Neural cell (in vitro differentiated cells): ENCODE results near the gene RHD. TPM values are rescaled to one million over a fixed set of nuclear protein-coding genes. Genes with fewer than 3 reads are reported as not detected.
"Not testable (repeated sequence)": the region's sequence is repeated elsewhere in the genome, so short reads cannot be mapped to it uniquely, and the experiment has no call there.

Experiments used
- H2AFZ ChIP-seq: fragments of 200-600, 300-800 bp; sonication (generic), shearing (Covaris generic); 2 replicates; pipeline ENCODE4 v1.6.0; 2014; ENCODE audit warnings: low read depth, mild to moderate bottlenecking, antibody characterized with exemption, low read length, moderate library complexity
- H3F3A ChIP-seq: fragments of 200-600 bp; shearing (Covaris generic); 2 replicates; pipeline ENCODE4 v1.6.1; 2016; ENCODE audit warnings: mild to moderate bottlenecking, moderate library complexity, mixed read lengths, antibody characterized with exemption, low read length; ENCODE audit not compliant: insufficient read depth, poor library complexity, severe bottlenecking
- H3K27ac ChIP-seq: fragments of 200-600, 300-800 bp; sonication (generic), shearing (Covaris generic); 2 replicates; pipeline ENCODE4 v1.5.1; 2014; ENCODE audit warnings: mild to moderate bottlenecking, low read length, moderate library complexity
- H3K27me3 ChIP-seq: fragments of 300-800, 200-600 bp; sonication (generic), shearing (Covaris generic); 2 replicates; pipeline ENCODE4 v1.6.0; 2014; ENCODE audit warnings: mild to moderate bottlenecking, low read depth, low read length, moderate library complexity; ENCODE audit not compliant: insufficient read depth
- H3K36me3 ChIP-seq: fragments of 300-800, 200-600 bp; sonication (generic), shearing (Covaris generic); 2 replicates; pipeline ENCODE4 v1.5.1; 2014; ENCODE audit warnings: mild to moderate bottlenecking, antibody characterized with exemption, low read length, moderate library complexity; ENCODE audit not compliant: insufficient read depth
- H3K4me2 ChIP-seq: fragments of 300-800, 200-600 bp; sonication (generic), shearing (Covaris generic); 2 replicates; pipeline ENCODE4 v1.6.0; 2014; ENCODE audit warnings: mild to moderate bottlenecking, low read length
- H3K4me3 ChIP-seq: fragments of 300-800, 200-600 bp; sonication (generic), shearing (Covaris generic); 2 replicates; pipeline ENCODE4 v1.5.1; 2014; ENCODE audit warnings: mild to moderate bottlenecking, low read length, moderate library complexity
- H3K79me2 ChIP-seq: fragments of 200-600 bp; shearing (Covaris generic); replicated peaks from 2 replicates; pipeline ENCODE4 v1.6.0; 2014; ENCODE audit warnings: mild to moderate bottlenecking, low read length, moderate library complexity; ENCODE audit not compliant: insufficient read depth
- H3K9ac ChIP-seq: fragments of 300-800, 200-600 bp; sonication (generic), shearing (Covaris generic); 2 replicates; pipeline ENCODE4 v1.6.1; 2016; ENCODE audit warnings: mild to moderate bottlenecking, low read length, mixed read lengths
- H3K9me2 ChIP-seq: fragments of 200-600 bp; shearing (Covaris generic); 2 replicates; pipeline ENCODE4 v1.6.1; 2016; ENCODE audit warnings: mild to moderate bottlenecking, low read length, mixed read lengths; ENCODE audit not compliant: insufficient read depth
- H3K9me3 ChIP-seq: fragments of 200-600, 300-800 bp; sonication (generic), shearing (Covaris generic); 2 replicates; pipeline ENCODE4 v1.6.1; 2016; ENCODE audit warnings: mild to moderate bottlenecking, mixed run types, low read length, moderate library complexity, mixed read lengths
- H4K20me1 ChIP-seq: fragments of 200-600 bp; shearing (Covaris generic); 2 replicates; pipeline ENCODE4 v1.6.1; 2016; ENCODE audit warnings: mild to moderate bottlenecking, mixed run types; ENCODE audit not compliant: insufficient read depth
- CTCF ChIP-seq: fragments of 450-650 bp; IDR thresholded peaks from 2 replicates; pipeline ENCODE4 v1.5.1; 2014; ENCODE audit warnings: antibody characterized with exemption, mild to moderate bottlenecking, moderate library complexity; ENCODE audit not compliant: poor library complexity, severe bottlenecking
- MXI1 ChIP-seq: fragments of 450-650 bp; conservative IDR thresholded peaks from 2 replicates; pipeline ENCODE4 v1.6.1; 2014; ENCODE audit warnings: antibody characterized with exemption, mild to moderate bottlenecking; ENCODE audit not compliant: poor library complexity, severe bottlenecking
- SMC3 ChIP-seq: fragments of 450-650 bp; conservative IDR thresholded peaks from 2 replicates; pipeline ENCODE4 v1.6.1; 2014; ENCODE audit warnings: antibody characterized with exemption, mild to moderate bottlenecking, moderate library complexity; ENCODE audit not compliant: poor library complexity
- polyA plus RNA-seq: library from polyadenylated mRNA; depleted of rRNA; stranded (reverse); fragments of >200 nt; gene quantifications from 2 replicates; pipeline ENCODE4 v1.2.3, GENCODE V29; 2014

RHD gene
- polyA plus RNA-seq, 1 donor from 2014 or later: not detected

GRCh38 chr1:25259813-25260212 is 12.5 kb upstream of the RHD start:
- H3K79me2 ChIP-seq, H3K27me3 ChIP-seq, H3K4me2 ChIP-seq, H3K27ac ChIP-seq, H4K20me1 ChIP-seq, H3K9me2 ChIP-seq, H2AFZ ChIP-seq, H3F3A ChIP-seq, H3K9ac ChIP-seq, H3K36me3 ChIP-seq, H3K4me3 ChIP-seq, H3K9me3 ChIP-seq: not testable (repeated sequence)
- peak; percentile 14 for TF ChIP-seq CTCF

- H3K36me3 ChIP-seq, H3K9me2 ChIP-seq, H3K27ac ChIP-seq, H3F3A ChIP-seq, H3K27me3 ChIP-seq, H3K4me3 ChIP-seq, H3K9ac ChIP-seq, H3K4me2 ChIP-seq, H3K79me2 ChIP-seq, H3K9me3 ChIP-seq, H4K20me1 ChIP-seq, H2AFZ ChIP-seq: not testable (repeated sequence)
These were observed 12.0 kb upstream of the RHD start for GRCh38 chr1:25260336-25260735.

- not testable (repeated sequence) for H3K9me3 ChIP-seq, H2AFZ ChIP-seq, H3K9me2 ChIP-seq, H3K36me3 ChIP-seq, H3K79me2 ChIP-seq, H4K20me1 ChIP-seq, H3K27me3 ChIP-seq, H3F3A ChIP-seq, H3K27ac ChIP-seq
- peak overlapping the region; percentile 49 for H3K9ac ChIP-seq
- peak overlapping the region; percentile 67 for H3K4me3 ChIP-seq
- peak overlapping the region; percentile 59 for H3K4me2 ChIP-seq
- peak; percentile 36 for TF ChIP-seq SMC3
- TF ChIP-seq MXI1: peak; percentile 55
- peak; percentile 47 for TF ChIP-seq CTCF
These were observed 5.6 kb upstream of the RHD start for GRCh38 chr1:25266554-25267287.

GRCh38 chr1:25267288-25268142 is 4.8 kb upstream of the RHD start:
- not testable (repeated sequence) for H3K9me2 ChIP-seq, H3K79me2 ChIP-seq, H4K20me1 ChIP-seq, H2AFZ ChIP-seq, H3K27me3 ChIP-seq, H3F3A ChIP-seq, H3K4me2 ChIP-seq, H3K36me3 ChIP-seq, H3K9ac ChIP-seq, H3K9me3 ChIP-seq
- H3K27ac ChIP-seq: peak overlapping the region; percentile 47
- H3K4me3 ChIP-seq: peak overlapping the region; percentile 61

GRCh38 chr1:25268143-25268760 is 4.1 kb upstream of the RHD start:
- Histone ChIP-seq H3K27ac (peak overlapping the region; percentile 47), H3K4me3 (peak overlapping the region; percentile 61)
- H3K36me3 ChIP-seq, H2AFZ ChIP-seq, H3K79me2 ChIP-seq, H3K9me2 ChIP-seq, H4K20me1 ChIP-seq, H3K4me2 ChIP-seq, H3K9me3 ChIP-seq, H3F3A ChIP-seq, H3K9ac ChIP-seq, H3K27me3 ChIP-seq: not testable (repeated sequence)

GRCh38 chr1:25275648-25276047 is 3.3 kb downstream of the RHD start:
- not testable (repeated sequence) for H3F3A ChIP-seq, H3K27ac ChIP-seq, H2AFZ ChIP-seq, H3K9ac ChIP-seq, H3K27me3 ChIP-seq, H3K9me2 ChIP-seq, H3K36me3 ChIP-seq, H3K9me3 ChIP-seq, H3K4me2 ChIP-seq, H3K4me3 ChIP-seq, H4K20me1 ChIP-seq, H3K79me2 ChIP-seq
